Kidney (tissue), 14 donors: Measurements from ENCODE around the gene SEC22C. TPM values are rescaled to one million over a fixed set of nuclear protein-coding genes. Genes with fewer than 3 reads are reported as not detected.

Experiments used
- DNase-seq, 5 donors: peaks; one replicate each; pipeline ENCODE4 v3.0.0-alpha.2; 2013 to 2020
- FAIRE-seq: peaks from 2 replicates; lab custom pipeline; 2012; peaks lifted over from hg19 to GRCh38; lab: Jason Lieb, UNC
- H3K27ac ChIP-seq, 2 donors: one replicate each; pipeline ENCODE4 v1.7.0; 2013; ENCODE audit warnings: low read depth in 2 of 2, low read length in 2 of 2, inconsistent platforms in 1 of 2
- H3K27me3 ChIP-seq: one replicate; pipeline ENCODE4 v1.7.1; 2013; ENCODE audit warnings: low read length, inconsistent platforms; ENCODE audit not compliant: control insufficient read depth, insufficient read depth
- H3K36me3 ChIP-seq, 3 donors: one replicate each; pipeline versions ENCODE4 v1.7.0 to v1.7.1; 2013; ENCODE audit warnings: low read length in 3 of 3, control low read depth in 1 of 3, inconsistent platforms in 1 of 3; ENCODE audit not compliant: insufficient read depth in 3 of 3, control insufficient read depth in 2 of 3
- H3K4me1 ChIP-seq, 3 donors: one replicate each; pipeline versions ENCODE4 v1.7.0 to v1.7.1; 2013; ENCODE audit warnings: low read length in 3 of 3, inconsistent platforms in 1 of 3, low read depth in 1 of 3; ENCODE audit not compliant: control insufficient read depth in 2 of 3, insufficient read depth in 2 of 3
- H3K4me3 ChIP-seq, 3 donors: one replicate each; pipeline versions ENCODE4 v1.7.0 to v1.8.1; 2013; ENCODE audit warnings: low read length in 3 of 3, control low read depth in 1 of 3, inconsistent platforms in 1 of 3
- H3K9ac ChIP-seq, 3 donors: one replicate each; pipeline versions ENCODE4 v1.7.0 to v1.7.1; 2013; ENCODE audit warnings: low read length in 3 of 3, control low read depth in 1 of 3, inconsistent platforms in 1 of 3
- H3K9me3 ChIP-seq, 3 donors: one replicate each; pipeline versions ENCODE4 v1.7.0 to v1.7.1; 2013; ENCODE audit warnings: low read length in 3 of 3, control low read depth in 1 of 3, inconsistent platforms in 1 of 3; ENCODE audit not compliant: control insufficient read depth in 2 of 3, insufficient read depth in 1 of 3
- intact Hi-C: fragments of 100-400 bp; cut with DNase I; formaldehyde crosslinking; loops from one replicate; pipeline ENCODE4 v1.11.1; 2022
- polyA plus RNA-seq: library from polyadenylated mRNA; stranded (reverse); fragments of 350-450 nt; fragmentation: Illumina TruSeq; extraction: RNeasy Lipid Tissue Mini Kit (QIAGEN cat#74804); gene quantifications from one replicate; pipeline ENCODE4 v1.2.3, GENCODE V29; 2014; ENCODE audit warnings: low read depth, low replicate concordance; ENCODE audit not compliant: insufficient read depth
- total RNA-seq: library from RNA; stranded (reverse); fragmentation: NEBNext Ultra II Directional; extraction: Animal tissue kit (Norgen Biotek cat#: 25700); gene quantifications from one replicate; pipeline ENCODE4 v1.2.1, GENCODE V29; 2021
- TF ChIP-seq, protein P1 (sequence below): IDR thresholded peaks from 3 replicates; pipeline ENCODE4 v1.5.1; 2012; ENCODE audit warnings: mild to moderate bottlenecking, moderate library complexity, borderline replicate concordance; ENCODE audit not compliant: insufficient read depth; ENCODE audit errors: extremely low read depth
- donor health status: control.
- donor health status: control.
- donor health status: control.
- donor health status: control.
- donor health status: control.
- donor health status: DM: yes; HTN: yes; CAD: no.
- donor health status: Normal renal cell carcinoma (clear cell type).

Gene SEC22C
- total and polyA plus RNA-seq, 2 donors from 2014 or later: 32.8 to 43.6 TPM

DNA sequence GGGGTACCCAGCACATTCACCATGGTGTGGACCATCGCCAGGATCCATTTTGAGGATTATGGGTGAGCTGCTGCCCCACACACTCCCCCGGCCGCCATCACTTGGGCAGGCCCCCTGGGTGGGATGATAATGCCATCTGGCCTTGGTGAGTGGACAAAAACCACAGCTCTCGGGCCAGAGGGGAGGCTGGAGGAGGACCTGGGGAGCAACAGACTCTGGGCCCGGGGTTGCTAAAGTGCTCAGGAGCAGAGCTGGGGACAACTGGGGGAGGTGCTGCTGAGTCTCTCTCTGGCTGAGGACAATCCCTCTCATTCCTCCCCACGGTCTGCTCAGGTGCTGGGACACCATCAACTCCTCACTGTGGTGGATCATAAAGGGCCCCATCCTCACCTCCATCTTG is 50.3 kb downstream of the SEC22C start:
- no peak for FAIRE-seq
- intact Hi-C loops: no loop called here
- no peaks in the 10 kb centered on the region for H3K4me1 ChIP-seq

DNA sequence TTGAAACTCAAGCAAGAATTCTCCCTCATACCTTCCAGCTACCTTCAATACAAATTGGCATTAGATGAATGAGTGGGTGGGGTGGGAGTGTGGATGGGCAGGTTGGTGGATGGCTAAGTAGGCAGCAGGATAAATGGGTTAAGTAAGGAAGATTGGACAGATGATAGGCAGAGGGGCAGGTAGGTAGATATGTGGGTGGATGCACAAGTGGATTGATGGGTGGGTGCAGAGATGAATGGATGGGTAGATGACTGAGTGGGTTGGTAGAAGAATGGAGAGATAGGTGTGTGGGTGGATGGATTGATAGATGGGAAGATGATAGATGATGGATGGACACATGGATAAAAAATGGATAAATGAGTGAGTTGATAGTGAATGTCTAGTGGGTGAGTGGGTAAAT is 51.7 kb downstream of the SEC22C start:
- intact Hi-C loops: no loop called here
- Histone ChIP-seq H3K9ac (no peak overlapping the region), H3K4me1 (no peaks in the 10 kb centered on the region), H3K4me3 (no peak overlapping the region), H3K27ac (no peak overlapping the region), H3K9me3 (no peaks in the 10 kb centered on the region), H3K27me3 (no peaks in the 10 kb centered on the region), H3K36me3 (no peaks in the 10 kb centered on the region)
- FAIRE-seq (no peak), DNase-seq (no peak)
- TF ChIP-seq, protein P1, sequence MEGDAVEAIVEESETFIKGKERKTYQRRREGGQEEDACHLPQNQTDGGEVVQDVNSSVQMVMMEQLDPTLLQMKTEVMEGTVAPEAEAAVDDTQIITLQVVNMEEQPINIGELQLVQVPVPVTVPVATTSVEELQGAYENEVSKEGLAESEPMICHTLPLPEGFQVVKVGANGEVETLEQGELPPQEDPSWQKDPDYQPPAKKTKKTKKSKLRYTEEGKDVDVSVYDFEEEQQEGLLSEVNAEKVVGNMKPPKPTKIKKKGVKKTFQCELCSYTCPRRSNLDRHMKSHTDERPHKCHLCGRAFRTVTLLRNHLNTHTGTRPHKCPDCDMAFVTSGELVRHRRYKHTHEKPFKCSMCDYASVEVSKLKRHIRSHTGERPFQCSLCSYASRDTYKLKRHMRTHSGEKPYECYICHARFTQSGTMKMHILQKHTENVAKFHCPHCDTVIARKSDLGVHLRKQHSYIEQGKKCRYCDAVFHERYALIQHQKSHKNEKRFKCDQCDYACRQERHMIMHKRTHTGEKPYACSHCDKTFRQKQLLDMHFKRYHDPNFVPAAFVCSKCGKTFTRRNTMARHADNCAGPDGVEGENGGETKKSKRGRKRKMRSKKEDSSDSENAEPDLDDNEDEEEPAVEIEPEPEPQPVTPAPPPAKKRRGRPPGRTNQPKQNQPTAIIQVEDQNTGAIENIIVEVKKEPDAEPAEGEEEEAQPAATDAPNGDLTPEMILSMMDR: no peak

More for the DNA sequence above, 50.3 kb downstream of the SEC22C start:
- TF ChIP-seq, protein P1: no peak
- Histone ChIP-seq H3K4me3 (no peak overlapping the region), H3K27me3 (no peaks in the 10 kb centered on the region), H3K27ac (no peak overlapping the region), H3K9me3 (no peaks in the 10 kb centered on the region), H3K9ac (no peak overlapping the region), H3K36me3 (no peaks in the 10 kb centered on the region)
- DNase-seq: no peak

DNA sequence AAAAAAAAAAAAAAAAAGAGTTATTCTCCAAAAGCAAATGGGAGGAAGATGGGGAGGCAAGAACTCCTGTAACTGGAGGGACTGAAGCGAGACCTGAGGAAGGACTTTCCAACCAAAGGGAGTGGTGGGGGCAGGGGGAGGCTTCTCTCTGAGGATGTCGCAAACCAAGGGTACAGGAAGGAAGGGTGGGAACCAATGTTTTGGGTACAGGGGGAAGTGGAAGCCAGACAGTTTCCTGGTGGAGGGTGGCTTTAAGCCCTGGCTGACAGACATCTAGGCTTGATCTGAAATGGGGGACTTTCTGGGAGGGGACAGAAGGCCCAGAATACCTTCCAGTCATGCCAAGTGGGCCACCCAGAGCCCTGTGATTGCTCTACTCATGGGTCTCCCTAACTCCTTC is 52.3 kb downstream of the SEC22C start:
- Histone ChIP-seq H3K4me1 (no peaks in the 10 kb centered on the region), H3K9ac (no peak overlapping the region), H3K9me3 (no peaks in the 10 kb centered on the region), H3K36me3 (no peaks in the 10 kb centered on the region), H3K27me3 (no peaks in the 10 kb centered on the region), H3K27ac (no peak overlapping the region), H3K4me3 (no peak overlapping the region)
- DNase-seq: no peak
- no peak for FAIRE-seq
- intact Hi-C loops: no loop called here
- TF ChIP-seq, protein P1: no peak

DNA sequence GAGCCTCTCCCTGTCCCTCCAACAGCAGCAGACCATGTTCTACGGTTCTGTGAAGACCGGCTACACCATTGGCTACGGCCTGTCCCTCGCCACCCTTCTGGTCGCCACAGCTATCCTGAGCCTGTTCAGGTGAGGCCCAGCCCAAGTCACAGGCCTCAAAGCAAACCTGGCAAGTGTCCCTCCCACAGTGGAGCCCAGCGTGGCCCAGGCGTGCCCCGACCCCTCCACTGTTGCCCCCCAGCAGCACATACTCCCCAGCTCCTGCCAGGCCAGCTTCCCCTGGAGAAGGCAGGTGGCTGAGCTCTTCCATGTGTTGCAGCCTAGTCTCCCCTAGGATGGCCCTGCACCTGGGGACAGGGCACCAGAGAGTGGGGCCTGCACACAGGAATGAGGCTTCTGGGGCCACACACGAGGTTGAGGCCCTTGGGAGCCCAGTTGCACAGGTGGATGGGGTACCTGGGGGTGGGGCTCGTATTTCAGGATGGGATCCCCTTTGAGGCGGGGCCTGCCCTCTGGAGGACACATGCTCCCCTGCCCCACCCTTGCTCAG is 54.3 kb downstream of the SEC22C start:
- TF ChIP-seq, protein P1: no peak
- intact Hi-C loops: no loop called here
- Histone ChIP-seq H3K4me1 (no peaks in the 10 kb centered on the region), H3K36me3 (no peaks in the 10 kb centered on the region), H3K9me3 (no peaks in the 10 kb centered on the region), H3K9ac (no peak overlapping the region), H3K4me3 (no peak overlapping the region), H3K27ac (no peak overlapping the region), H3K27me3 (no peaks in the 10 kb centered on the region)
- no peak for DNase-seq
- no peak for FAIRE-seq
